HG02981 (cell line): ENCODE data around the gene OR13C2.
"Not testable (repeated sequence)": the region's sequence is repeated elsewhere in the genome, so short reads cannot be mapped to it uniquely, and the experiment has no call there.

Experiments used
- ATAC-seq: cut with Tn5 transposase; IDR thresholded peaks from one replicate; pipeline ENCODE4 v1.9.1; 2021; ENCODE audit warnings: mild to moderate bottlenecking, moderate library complexity; ENCODE audit not compliant: unreplicated experiment

OR13C2 gene

GRCh38 chr9:104605527-104605926 lies at the start of gene OR13C2:
TSS of gene OR13C2 (minus strand) at chr9:104605627. CDS start at chr9:104605627, 0 bp downstream.
- not testable (repeated sequence) for ATAC-seq

GRCh38 chr9:104635456-104635855 lies 30.0 kb upstream of the OR13C2 start:
- no peak for ATAC-seq

GRCh38 chr9:104633976-104634520 lies 28.6 kb upstream of the OR13C2 start:
- no peak for ATAC-seq

- not testable (repeated sequence) for ATAC-seq
Measured at GRCh38 chr9:104625964-104626363, 20.5 kb upstream of the OR13C2 start.

- no peak for ATAC-seq
Measured at GRCh38 chr9:104618104-104618503, 12.7 kb upstream of the OR13C2 start, which contains the start of gene OR13C9. TSS of gene OR13C9 (minus strand) at chr9:104618204. CDS start at chr9:104618204, 0 bp downstream.

GRCh38 chr9:104617418-104617817 lies 12.0 kb upstream of the OR13C2 start:
- no peak for ATAC-seq

GRCh38 chr9:104611213-104611612 lies 5.8 kb upstream of the OR13C2 start:
- ATAC-seq, result no peak

- no peak for ATAC-seq
Measured at GRCh38 chr9:104608336-104608735, 2.9 kb upstream of the OR13C2 start.

GRCh38 chr9:104606152-104606551 lies 725 bp upstream of the OR13C2 start:
- no peak for ATAC-seq

GRCh38 chr9:104604801-104605200 lies 626 bp downstream of the OR13C2 start:
- ATAC-seq, result peak; percentile 72

- ATAC-seq, result not testable (repeated sequence)
Measured at GRCh38 chr9:104599313-104599712, 6.1 kb downstream of the OR13C2 start, which contains the start of gene OR13C5. TSS of gene OR13C5 (minus strand) at chr9:104599413. CDS start at chr9:104599413, 0 bp downstream.

GRCh38 chr9:104598749-104599148 lies 6.7 kb downstream of the OR13C2 start:
- not testable (repeated sequence) for ATAC-seq

GRCh38 chr9:104589626-104590025 lies 15.8 kb downstream of the OR13C2 start:
- ATAC-seq, result no peak

GRCh38 chr9:104586496-104587180 lies 18.8 kb downstream of the OR13C2 start:
- no peak for ATAC-seq

GRCh38 chr9:104580562-104580961 lies 24.9 kb downstream of the OR13C2 start:
- ATAC-seq, result no peak

GRCh38 chr9:104577263-104577662 lies 28.2 kb downstream of the OR13C2 start:
- ATAC-seq, result no peak

- ATAC-seq, result no peak
Measured at GRCh38 chr9:104575456-104575855, 30.0 kb downstream of the OR13C2 start.

GRCh38 chr9:104572612-104573011 lies 32.8 kb downstream of the OR13C2 start:
- no peak for ATAC-seq

- ATAC-seq, result no peak
Measured at GRCh38 chr9:104568868-104569267, 36.6 kb downstream of the OR13C2 start, which contains the start of gene OR13C8. TSS of gene OR13C8 (plus strand) at chr9:104569168. CDS start at chr9:104569168, 0 bp downstream.

- no peak for ATAC-seq
Measured at GRCh38 chr9:104564358-104564757, 41.1 kb downstream of the OR13C2 start.

- no peak for ATAC-seq
Measured at GRCh38 chr9:104556830-104557634, 48.4 kb downstream of the OR13C2 start.
